Keratinocyte (primary cell): ENCODE data around the gene ISYNA1. TPM values are rescaled to one million over a fixed set of nuclear protein-coding genes. Genes with fewer than 3 reads are reported as not detected.

Experiments
- DNase-seq: peaks from one replicate; pipeline ENCODE4 v3.0.0-alpha.2; 2011; ENCODE audit warnings: low read depth, missing footprints, low spot score
- FAIRE-seq: peaks from 2 replicates; lab custom pipeline; 2011; peaks lifted over from hg19 to GRCh38; lab: Jason Lieb, UNC
- H2AFZ ChIP-seq: 2 replicates; pipeline ENCODE4 v1.6.0; 2012; ENCODE audit warnings: low read length, control low read depth, inconsistent platforms; ENCODE audit not compliant: control insufficient read depth
- H3K27ac ChIP-seq: 2 replicates; pipeline ENCODE4 v1.5.1; 2011; ENCODE audit warnings: low read length; ENCODE audit not compliant: control insufficient read depth, insufficient read depth
- H3K27me3 ChIP-seq: 3 replicates; pipeline ENCODE4 v1.6.0; 2011; ENCODE audit warnings: low read length; ENCODE audit not compliant: control insufficient read depth, insufficient read depth; ENCODE audit errors: extremely low read depth
- H3K36me3 ChIP-seq, 2 experiments: 2 replicates in 1 of 2; 3 replicates in 1 of 2; pipeline ENCODE4 v1.5.1; 2011; ENCODE audit warnings: low read length in 2 of 2, mild to moderate bottlenecking in 1 of 2; ENCODE audit not compliant: control insufficient read depth in 2 of 2, insufficient read depth in 2 of 2; ENCODE audit errors: extremely low read depth in 1 of 2
- H3K4me1 ChIP-seq: 3 replicates; pipeline ENCODE4 v1.5.1; 2011; ENCODE audit warnings: low read length; ENCODE audit not compliant: control insufficient read depth, insufficient read depth; ENCODE audit errors: extremely low read depth
- H3K4me2 ChIP-seq: 3 replicates; pipeline ENCODE4 v1.6.0; 2011; ENCODE audit warnings: low read depth, low read length; ENCODE audit not compliant: control insufficient read depth, insufficient read depth; ENCODE audit errors: extremely low read depth
- H3K4me3 ChIP-seq, 3 experiments: fragments of 200-600 bp in 1 of 3; sonication (generic) in 1 of 3; 2 replicates in 2 of 3; 3 replicates in 1 of 3; pipeline ENCODE4 v1.5.1; 2011 to 2016; ENCODE audit warnings: low read length in 3 of 3, mild to moderate bottlenecking in 3 of 3, control low read depth in 2 of 3, inconsistent platforms in 1 of 3, low read depth in 1 of 3, mixed read lengths in 1 of 3, mixed run types in 1 of 3, moderate library complexity in 1 of 3; ENCODE audit not compliant: control insufficient read depth in 2 of 3, insufficient read depth in 2 of 3; ENCODE audit errors: extremely low read depth in 1 of 3
- H3K79me2 ChIP-seq: 2 replicates; pipeline ENCODE4 v1.6.0; 2012; ENCODE audit warnings: low read length; ENCODE audit not compliant: control insufficient read depth, insufficient read depth
- H3K9ac ChIP-seq: 3 replicates; pipeline ENCODE4 v1.6.0; 2011; ENCODE audit warnings: low read length; ENCODE audit not compliant: control insufficient read depth, insufficient read depth; ENCODE audit errors: extremely low read depth
- H3K9me1 ChIP-seq: 3 replicates; pipeline ENCODE4 v1.6.0; 2011; ENCODE audit warnings: low read length; ENCODE audit not compliant: control insufficient read depth, insufficient read depth; ENCODE audit errors: extremely low read depth
- H3K9me3 ChIP-seq: 2 replicates; pipeline ENCODE4 v1.5.1; 2012; ENCODE audit warnings: low read depth, low read length; ENCODE audit not compliant: control insufficient read depth
- H4K20me1 ChIP-seq: 3 replicates; pipeline ENCODE4 v1.6.0; 2011; ENCODE audit warnings: low read length; ENCODE audit not compliant: control insufficient read depth, insufficient read depth; ENCODE audit errors: extremely low read depth
- EZH2 ChIP-seq: IDR thresholded peaks from one replicate; pipeline ENCODE4 v1.6.1; 2012; ENCODE audit warnings: inconsistent platforms, mild to moderate bottlenecking, low read length, moderate library complexity
- dilution Hi-C: fragments of 300-500 bp; cut with MboI; formaldehyde crosslinking; loops from one replicate; pipeline ENCODE4 v1.7.0; 2020; ENCODE audit warnings: low sequenced_read_pairs; ENCODE audit not compliant: extremely low pct_ligation_motif_present
- polyA plus RNA-seq, 5 experiments: library from polyadenylated mRNA; depleted of rRNA in 3 of 5; stranded (reverse) in 3 of 5; stranded (forward) in 1 of 5; unstranded in 1 of 5; fragments of >200 nt; gene quantifications; 1 replicate in 1 of 5; 2 replicates in 3 of 5; 3 replicates in 1 of 5; pipeline versions ENCODE4 v1.2.1 to v1.2.3, GENCODE V29; 2011 to 2012; ENCODE audit warnings: missing spikeins in 2 of 5, low read depth in 1 of 5, low replicate concordance in 1 of 5
- TF ChIP-seq, protein P1 (sequence below), 3 experiments: IDR thresholded peaks in 1 of 3; conservative IDR thresholded peaks in 1 of 3; optimal IDR thresholded peaks in 1 of 3; 2 replicates in 2 of 3; 3 replicates in 1 of 3; pipeline versions ENCODE3 to v1.5.1; 2011; ENCODE audit warnings: low read length in 3 of 3, mild to moderate bottlenecking in 3 of 3, moderate library complexity in 2 of 3, control low read depth in 1 of 3, inconsistent platforms in 1 of 3; ENCODE audit not compliant: insufficient read depth in 2 of 3; ENCODE audit errors: extremely low read depth in 1 of 3

The ISYNA1 gene
- polyA plus RNA-seq, 1 donor (not counting 4 experiments of a cell fraction or from before 2014, with no cell fraction given): 3.5 TPM

GRCh38 chr19:18423258-18424020 lies 14.5 kb downstream of the ISYNA1 start:
- no peak for FAIRE-seq
- H3K9me1 ChIP-seq: no peaks in the 10 kb centered on the region
- H3K36me3 ChIP-seq: peaks cover 0 to 2% of the 10 kb centered on the region in 2 experiments
- peaks cover 9% of the 10 kb centered on the region for H4K20me1 ChIP-seq
- no peak overlapping the region for H3K4me2 ChIP-seq
- H3K9ac ChIP-seq: no peak overlapping the region
- no peak for DNase-seq
- dilution Hi-C loops: no loop called here
- peaks cover 8% of the 10 kb centered on the region for H3K4me1 ChIP-seq
- H3K27me3 ChIP-seq: no peaks in the 10 kb centered on the region
- H3K27ac ChIP-seq: no peak overlapping the region
- H3K79me2 ChIP-seq: peaks cover 14% of the 10 kb centered on the region
- H3K9me3 ChIP-seq: no peaks in the 10 kb centered on the region
- H3K4me3 ChIP-seq: no peak overlapping the region
- no peak overlapping the region for H2AFZ ChIP-seq
- TF ChIP-seq, protein P1, sequence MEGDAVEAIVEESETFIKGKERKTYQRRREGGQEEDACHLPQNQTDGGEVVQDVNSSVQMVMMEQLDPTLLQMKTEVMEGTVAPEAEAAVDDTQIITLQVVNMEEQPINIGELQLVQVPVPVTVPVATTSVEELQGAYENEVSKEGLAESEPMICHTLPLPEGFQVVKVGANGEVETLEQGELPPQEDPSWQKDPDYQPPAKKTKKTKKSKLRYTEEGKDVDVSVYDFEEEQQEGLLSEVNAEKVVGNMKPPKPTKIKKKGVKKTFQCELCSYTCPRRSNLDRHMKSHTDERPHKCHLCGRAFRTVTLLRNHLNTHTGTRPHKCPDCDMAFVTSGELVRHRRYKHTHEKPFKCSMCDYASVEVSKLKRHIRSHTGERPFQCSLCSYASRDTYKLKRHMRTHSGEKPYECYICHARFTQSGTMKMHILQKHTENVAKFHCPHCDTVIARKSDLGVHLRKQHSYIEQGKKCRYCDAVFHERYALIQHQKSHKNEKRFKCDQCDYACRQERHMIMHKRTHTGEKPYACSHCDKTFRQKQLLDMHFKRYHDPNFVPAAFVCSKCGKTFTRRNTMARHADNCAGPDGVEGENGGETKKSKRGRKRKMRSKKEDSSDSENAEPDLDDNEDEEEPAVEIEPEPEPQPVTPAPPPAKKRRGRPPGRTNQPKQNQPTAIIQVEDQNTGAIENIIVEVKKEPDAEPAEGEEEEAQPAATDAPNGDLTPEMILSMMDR (optimal IDR thresholded peaks at IDR 0.05 in 1 of 3, IDR thresholded peaks at IDR 0.05 in 1 of 3, conservative IDR thresholded peaks at IDR 0.05 in 1 of 3; ENCODE audit: extremely low read depth in 1 of 3, insufficient read depth in 2 of 3, low read length in 3 of 3): no peak
- TF ChIP-seq EZH2: no peak

DNA sequence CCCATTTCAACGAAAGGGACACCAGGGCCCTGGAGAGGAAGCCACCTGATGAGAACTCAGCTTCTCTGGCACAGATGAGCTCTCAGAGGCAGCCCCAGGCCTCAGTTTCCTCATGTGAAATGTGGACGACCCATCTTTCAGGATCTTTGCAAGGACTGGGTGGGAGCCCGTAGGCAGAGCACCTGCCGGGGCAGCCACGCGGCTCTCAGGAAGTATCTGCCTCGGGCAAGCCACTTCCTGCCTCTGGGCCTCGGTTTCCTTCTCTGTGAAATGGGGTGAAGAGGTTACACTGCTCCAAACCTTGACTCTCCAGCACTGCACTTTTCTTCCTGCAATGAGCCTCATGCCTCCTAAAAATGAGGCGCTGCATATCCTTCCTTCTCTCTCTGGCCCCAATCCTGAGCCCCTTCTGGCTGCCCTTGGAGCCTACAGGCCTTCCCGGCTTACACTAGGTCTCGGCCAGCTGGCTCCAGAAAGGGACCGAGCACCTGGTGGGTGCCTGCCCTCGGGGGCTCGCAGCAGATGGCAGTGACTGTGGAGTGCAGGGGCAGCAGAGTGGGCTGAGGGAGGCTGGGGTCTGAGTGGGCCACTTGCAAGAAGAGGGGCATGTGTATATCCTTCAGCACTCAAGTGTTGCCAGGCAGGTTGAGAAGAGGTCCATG lies 15.3 kb downstream of the ISYNA1 start:
- TF ChIP-seq EZH2: no peak
- TF ChIP-seq, protein P1 (optimal IDR thresholded peaks at IDR 0.05 in 1 of 3, IDR thresholded peaks at IDR 0.05 in 1 of 3, conservative IDR thresholded peaks at IDR 0.05 in 1 of 3; ENCODE audit: extremely low read depth in 1 of 3, insufficient read depth in 2 of 3, low read length in 3 of 3): no peak
- Histone ChIP-seq H3K4me2 (no peak overlapping the region), H3K9ac (no peak overlapping the region), H3K9me1 (no peaks in the 10 kb centered on the region), H3K36me3 (peaks cover 0 to 2% of the 10 kb centered on the region in 2 experiments), H3K27ac (no peak overlapping the region), H3K79me2 (peaks cover 14% of the 10 kb centered on the region), H3K4me1 (peaks cover 15% of the 10 kb centered on the region), H4K20me1 (peaks cover 9% of the 10 kb centered on the region), H2AFZ (no peak overlapping the region), H3K9me3 (no peaks in the 10 kb centered on the region), H3K4me3 (no peak overlapping the region), H3K27me3 (no peaks in the 10 kb centered on the region)
- no peak for DNase-seq
- dilution Hi-C loops: no loop called here
- no peak for FAIRE-seq
